ENCODE data around the gene PRSS38. TPM values are rescaled to one million over a fixed set of nuclear protein-coding genes. Genes with fewer than 3 reads are reported as not detected.
"Not testable (repeated sequence)": the region's sequence is repeated elsewhere in the genome, so short reads cannot be mapped to it uniquely, and the experiment has no call there.

The PRSS38 gene
- total RNA-seq, 1 experiment from 2014 or later: not detected

GRCh38 chr1:227845519-227845918 lies 30.0 kb downstream of the PRSS38 start:
- no peak overlapping the region for H3K4me3 Mint-ChIP-seq (ENCODE audit: unreplicated experiment)
- no peaks in the 10 kb centered on the region for H3K27me3 Mint-ChIP-seq (ENCODE audit: insufficient read depth, unreplicated experiment)
- ChIA-PET CTCF (interaction anchor here (0.6 to 1.0 kb wide), 2 partner anchors 9 to 1627 kb away, joined by 3 read pairs; no protein-coding TSS in a partner anchor), POLR2A (no interaction called here)
- no peak overlapping the region for H3K27ac Mint-ChIP-seq (ENCODE audit: low read depth, unreplicated experiment)
- intact Hi-C loops (cut with micrococcal nuclease): no loop called here
- H3K4me1 Mint-ChIP-seq (ENCODE audit: insufficient read depth, unreplicated experiment): no peaks in the 10 kb centered on the region
- no TSS peak for BruUV-seq (replicated peaks)
- TF ChIP-seq, protein P1, sequence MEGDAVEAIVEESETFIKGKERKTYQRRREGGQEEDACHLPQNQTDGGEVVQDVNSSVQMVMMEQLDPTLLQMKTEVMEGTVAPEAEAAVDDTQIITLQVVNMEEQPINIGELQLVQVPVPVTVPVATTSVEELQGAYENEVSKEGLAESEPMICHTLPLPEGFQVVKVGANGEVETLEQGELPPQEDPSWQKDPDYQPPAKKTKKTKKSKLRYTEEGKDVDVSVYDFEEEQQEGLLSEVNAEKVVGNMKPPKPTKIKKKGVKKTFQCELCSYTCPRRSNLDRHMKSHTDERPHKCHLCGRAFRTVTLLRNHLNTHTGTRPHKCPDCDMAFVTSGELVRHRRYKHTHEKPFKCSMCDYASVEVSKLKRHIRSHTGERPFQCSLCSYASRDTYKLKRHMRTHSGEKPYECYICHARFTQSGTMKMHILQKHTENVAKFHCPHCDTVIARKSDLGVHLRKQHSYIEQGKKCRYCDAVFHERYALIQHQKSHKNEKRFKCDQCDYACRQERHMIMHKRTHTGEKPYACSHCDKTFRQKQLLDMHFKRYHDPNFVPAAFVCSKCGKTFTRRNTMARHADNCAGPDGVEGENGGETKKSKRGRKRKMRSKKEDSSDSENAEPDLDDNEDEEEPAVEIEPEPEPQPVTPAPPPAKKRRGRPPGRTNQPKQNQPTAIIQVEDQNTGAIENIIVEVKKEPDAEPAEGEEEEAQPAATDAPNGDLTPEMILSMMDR (IDR thresholded peaks at IDR 0.05; ENCODE audit: unreplicated experiment): no peak
- no peaks in the 10 kb centered on the region for H3K9me3 Mint-ChIP-seq (ENCODE audit: unreplicated experiment)
- H3K36me3 Mint-ChIP-seq (ENCODE audit: insufficient read depth, unreplicated experiment): no peaks in the 10 kb centered on the region
- no peak for DNase-seq (ENCODE audit: unreplicated experiment)

- Mint-ChIP-seq H3K9me3 (ENCODE audit: unreplicated experiment) (no peaks in the 10 kb centered on the region), H3K4me1 (ENCODE audit: insufficient read depth, unreplicated experiment) (no peaks in the 10 kb centered on the region), H3K27me3 (ENCODE audit: insufficient read depth, unreplicated experiment) (no peaks in the 10 kb centered on the region), H3K27ac (ENCODE audit: low read depth, unreplicated experiment) (no peak overlapping the region), H3K36me3 (ENCODE audit: insufficient read depth, unreplicated experiment) (no peaks in the 10 kb centered on the region), H3K4me3 (ENCODE audit: unreplicated experiment) (no peak overlapping the region)
- DNase-seq (ENCODE audit: unreplicated experiment): no peak
- TF ChIP-seq, protein P1 (IDR thresholded peaks at IDR 0.05; ENCODE audit: unreplicated experiment): no peak
- CTCF ChIA-PET: interaction anchor here (0.6 to 0.8 kb wide), 4 partner anchors 64 to 1628 kb away, joined by 3 read pairs; no protein-coding TSS in a partner anchor
- POLR2A ChIA-PET: no interaction called here
- intact Hi-C loops (cut with micrococcal nuclease): no loop called here
- BruUV-seq (replicated peaks): no TSS peak
These were observed 30.9 kb downstream of the PRSS38 start for GRCh38 chr1:227846265-227846858.

- H3K36me3 Mint-ChIP-seq (ENCODE audit: insufficient read depth, unreplicated experiment); BruUV-seq (replicated peaks); H3K27ac Mint-ChIP-seq (ENCODE audit: low read depth, unreplicated experiment); H3K9me3 Mint-ChIP-seq (ENCODE audit: unreplicated experiment); DNase-seq (ENCODE audit: unreplicated experiment); intact Hi-C loops (cut with micrococcal nuclease); H3K4me3 Mint-ChIP-seq (ENCODE audit: unreplicated experiment); H3K4me1 Mint-ChIP-seq (ENCODE audit: insufficient read depth, unreplicated experiment); H3K27me3 Mint-ChIP-seq (ENCODE audit: insufficient read depth, unreplicated experiment): not testable (repeated sequence)
- CTCF ChIA-PET: interaction anchor here (0.8 kb wide), 1 partner anchor 99 kb away, joined by 3 read pairs; no protein-coding TSS in a partner anchor
- POLR2A ChIA-PET: interaction anchor here (0.7 kb wide), 1 partner anchor 1070 kb away, joined by 3 read pairs; no protein-coding TSS in a partner anchor
These were observed 31.6 kb downstream of the PRSS38 start for GRCh38 chr1:227847046-227847445.

DNA sequence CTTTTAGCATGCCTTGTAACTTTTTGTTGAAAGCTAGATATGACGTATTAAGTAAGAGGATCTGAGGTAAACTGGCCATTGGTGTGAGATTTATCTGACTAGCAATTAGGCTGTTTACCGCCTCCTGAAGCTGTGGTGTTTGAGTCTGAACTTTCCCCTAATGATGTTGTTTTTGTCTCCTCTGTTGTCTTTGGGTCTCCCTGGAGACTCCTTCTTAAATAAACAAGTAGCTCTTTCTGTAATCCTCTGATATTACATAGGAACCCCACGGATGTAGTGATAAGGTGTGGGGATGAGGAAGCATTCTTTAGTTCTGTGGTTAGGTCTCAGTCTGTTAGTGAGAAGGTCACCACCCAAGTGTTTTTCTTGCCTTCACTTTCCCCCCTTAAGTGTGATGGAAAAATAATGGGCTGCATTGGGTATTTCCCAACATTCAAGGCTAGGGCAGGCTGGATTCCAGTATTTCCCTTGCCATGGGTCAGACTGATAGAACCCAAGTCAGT lies 33.0 kb downstream of the PRSS38 start:
- no peaks in the 10 kb centered on the region for H3K4me1 Mint-ChIP-seq (ENCODE audit: insufficient read depth, unreplicated experiment)
- H3K4me3 Mint-ChIP-seq (ENCODE audit: unreplicated experiment): no peak overlapping the region
- POLR2A ChIA-PET: interaction anchor here (1.2 to 2.0 kb wide), 2 partner anchors 9 to 17 kb away, joined by 3 to 7 read pairs; no protein-coding TSS in a partner anchor
- no peak overlapping the region for H3K27ac Mint-ChIP-seq (ENCODE audit: low read depth, unreplicated experiment)
- H3K27me3 Mint-ChIP-seq (ENCODE audit: insufficient read depth, unreplicated experiment): no peaks in the 10 kb centered on the region
- CTCF ChIA-PET: no interaction called here
- H3K36me3 Mint-ChIP-seq (ENCODE audit: insufficient read depth, unreplicated experiment): no peaks in the 10 kb centered on the region
- intact Hi-C loops (cut with micrococcal nuclease): no loop called here
- TF ChIP-seq, protein P1 (IDR thresholded peaks at IDR 0.05; ENCODE audit: unreplicated experiment): no peak
- DNase-seq (ENCODE audit: unreplicated experiment): no peak
- no peaks in the 10 kb centered on the region for H3K9me3 Mint-ChIP-seq (ENCODE audit: unreplicated experiment)
- BruUV-seq (replicated peaks): no TSS peak
